GM19238 (cell line): ENCODE results near the gene ZNF391.
"Not testable (repeated sequence)": the region's sequence is repeated elsewhere in the genome, so short reads cannot be mapped to it uniquely, and the experiment has no call there.

Source experiments
- DNase-seq: peaks from one replicate; pipeline ENCODE4 v3.0.0; 2011; ENCODE audit warnings: low spot score; ENCODE audit not compliant: insufficient read length

The ZNF391 gene

GRCh38 chr6:27422651-27423332, 34.2 kb downstream of the ZNF391 start:
- DNase-seq, result no peak

- DNase-seq, result not testable (repeated sequence)
Observed at GRCh38 chr6:27424851-27425250, 36.3 kb downstream of the ZNF391 start.

GRCh38 chr6:27426045-27426620, 37.6 kb downstream of the ZNF391 start:
- no peak for DNase-seq

GRCh38 chr6:27428502-27428901, 39.9 kb downstream of the ZNF391 start:
- DNase-seq, result no peak

GRCh38 chr6:27428966-27429365, 40.4 kb downstream of the ZNF391 start:
- no peak for DNase-seq

- DNase-seq, result no peak
Observed at GRCh38 chr6:27433714-27434113, 45.2 kb downstream of the ZNF391 start.

- DNase-seq, result no peak
Observed at GRCh38 chr6:27439371-27439770, 50.8 kb downstream of the ZNF391 start.

- DNase-seq, result no peak
Observed at GRCh38 chr6:27441001-27441400, 52.4 kb downstream of the ZNF391 start.

- no peak for DNase-seq
Observed at GRCh38 chr6:27442932-27443331, 54.4 kb downstream of the ZNF391 start.

GRCh38 chr6:27448456-27448855, 59.9 kb downstream of the ZNF391 start:
- no peak for DNase-seq

GRCh38 chr6:27451660-27452390, 63.3 kb downstream of the ZNF391 start:
- DNase-seq, result no peak

GRCh38 chr6:27452496-27452897, 63.9 kb downstream of the ZNF391 start:
- no peak for DNase-seq
